Thyroid gland (tissue), 4 donors: ENCODE data around the gene EBLN1.

Source experiments
- POLR2A ChIP-seq, 2 donors: fragments of 450-650 bp; IDR thresholded peaks; one replicate each; pipeline ENCODE4 v1.6.1; 2017; ENCODE audit warnings: antibody characterized with exemption in 2 of 2, mild to moderate bottlenecking in 2 of 2, moderate library complexity in 1 of 2
- TF ChIP-seq, protein P1 (sequence below), 6 experiments: fragments of 200-600 bp in 3 of 6; fragments of 450-650 bp in 3 of 6; sonication (generic) in 3 of 6; IDR thresholded peaks; one replicate each; pipeline ENCODE4 v1.5.1; 2016 to 2019; ENCODE audit warnings: antibody characterized with exemption in 6 of 6, mild to moderate bottlenecking in 2 of 6, inconsistent platforms in 1 of 6, moderate library complexity in 1 of 6

DNA sequence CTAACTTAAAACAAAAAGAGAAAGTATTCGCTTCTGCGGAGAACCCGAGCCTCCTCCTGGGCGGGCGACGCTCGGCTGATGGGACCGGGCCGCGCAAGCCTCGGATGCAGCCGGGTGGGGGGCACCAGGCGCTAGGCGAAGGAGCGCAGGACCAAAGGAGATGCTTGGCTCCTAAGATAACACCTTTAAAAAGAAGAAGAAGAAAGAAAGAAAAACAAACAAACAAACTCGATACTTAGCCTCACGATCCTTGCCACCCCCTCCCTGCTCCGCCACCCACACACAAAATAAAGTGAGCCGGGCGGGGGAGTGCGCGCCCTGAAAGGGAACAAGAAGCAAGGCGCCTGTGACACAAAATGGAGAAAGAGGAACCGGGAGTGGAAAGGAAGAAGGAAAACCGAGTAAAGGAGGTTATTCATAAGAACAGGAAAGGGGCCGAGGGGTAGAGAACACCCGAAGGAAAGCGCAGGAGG, 34.0 kb upstream of the EBLN1 start:
- TF ChIP-seq, protein P1, sequence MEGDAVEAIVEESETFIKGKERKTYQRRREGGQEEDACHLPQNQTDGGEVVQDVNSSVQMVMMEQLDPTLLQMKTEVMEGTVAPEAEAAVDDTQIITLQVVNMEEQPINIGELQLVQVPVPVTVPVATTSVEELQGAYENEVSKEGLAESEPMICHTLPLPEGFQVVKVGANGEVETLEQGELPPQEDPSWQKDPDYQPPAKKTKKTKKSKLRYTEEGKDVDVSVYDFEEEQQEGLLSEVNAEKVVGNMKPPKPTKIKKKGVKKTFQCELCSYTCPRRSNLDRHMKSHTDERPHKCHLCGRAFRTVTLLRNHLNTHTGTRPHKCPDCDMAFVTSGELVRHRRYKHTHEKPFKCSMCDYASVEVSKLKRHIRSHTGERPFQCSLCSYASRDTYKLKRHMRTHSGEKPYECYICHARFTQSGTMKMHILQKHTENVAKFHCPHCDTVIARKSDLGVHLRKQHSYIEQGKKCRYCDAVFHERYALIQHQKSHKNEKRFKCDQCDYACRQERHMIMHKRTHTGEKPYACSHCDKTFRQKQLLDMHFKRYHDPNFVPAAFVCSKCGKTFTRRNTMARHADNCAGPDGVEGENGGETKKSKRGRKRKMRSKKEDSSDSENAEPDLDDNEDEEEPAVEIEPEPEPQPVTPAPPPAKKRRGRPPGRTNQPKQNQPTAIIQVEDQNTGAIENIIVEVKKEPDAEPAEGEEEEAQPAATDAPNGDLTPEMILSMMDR (IDR thresholded peaks at IDR 0.05): no peak
- no peak for TF ChIP-seq POLR2A (IDR thresholded peaks at IDR 0.05)
